Spleen (tissue), 11 donors: Measurements from ENCODE around the gene SEPTIN5. TPM values are rescaled to one million over a fixed set of nuclear protein-coding genes. Genes with fewer than 3 reads are reported as not detected.

Experiments used
- DNase-seq: peaks from one replicate; pipeline ENCODE4 v3.0.0-alpha.2; 2020
- H3K27ac ChIP-seq, 8 donors: fragments of 200-600 bp; sonication (generic) in 7 of 8; 1 replicate in 4 of 8; 2 replicates in 4 of 8; pipeline versions ENCODE4 v1.5.0 to v1.8.0; 2016 to 2021; ENCODE audit warnings: inconsistent platforms in 4 of 8, mild to moderate bottlenecking in 4 of 8, moderate library complexity in 1 of 8
- H3K27me3 ChIP-seq, 7 donors: fragments of 200-600 bp; sonication (generic) in 6 of 7; replicated peaks in 1 of 7; 1 replicate in 4 of 7; 2 replicates in 3 of 7; pipeline versions ENCODE4 v1.5.0 to v1.8.0; 2016 to 2021; ENCODE audit warnings: inconsistent platforms in 3 of 7, mild to moderate bottlenecking in 1 of 7
- H3K36me3 ChIP-seq, 6 donors: fragments of 200-600 bp; sonication (generic) in 5 of 6; 1 replicate in 4 of 6; 2 replicates in 2 of 6; pipeline versions ENCODE4 v1.5.0 to v1.8.0; 2016 to 2021; ENCODE audit warnings: inconsistent platforms in 2 of 6
- H3K4me1 ChIP-seq, 6 donors: fragments of 200-600 bp; sonication (generic) in 5 of 6; 1 replicate in 3 of 6; 2 replicates in 3 of 6; pipeline versions ENCODE4 v1.5.0 to v1.8.0; 2016 to 2021; ENCODE audit warnings: inconsistent platforms in 3 of 6
- H3K4me3 ChIP-seq, 8 donors: fragments of 200-600 bp; sonication (generic) in 7 of 8; 1 replicate in 4 of 8; 2 replicates in 4 of 8; pipeline versions ENCODE4 v1.5.0 to v1.8.0; 2016 to 2021; ENCODE audit warnings: inconsistent platforms in 4 of 8, mild to moderate bottlenecking in 4 of 8, moderate library complexity in 2 of 8
- H3K9me3 ChIP-seq, 8 donors: fragments of 200-600 bp; sonication (generic) in 7 of 8; 1 replicate in 4 of 8; 2 replicates in 4 of 8; pipeline versions ENCODE4 v1.5.0 to v1.8.0; 2016 to 2021; ENCODE audit warnings: inconsistent platforms in 4 of 8
- CTCF ChIP-seq, 11 experiments: fragments of 200-600 bp in 7 of 11; fragments of 450-650 bp in 4 of 11; sonication (generic) in 4 of 11; IDR thresholded peaks in 8 of 11; conservative IDR thresholded peaks in 3 of 11; 1 replicate in 7 of 11; 2 replicates in 4 of 11; pipeline versions ENCODE4 v1.4.0 to v1.8.0; 2016 to 2021; ENCODE audit warnings: antibody characterized with exemption in 11 of 11, inconsistent platforms in 4 of 11, mild to moderate bottlenecking in 1 of 11
- POLR2A ChIP-seq, 3 donors: fragments of 450-650 bp; IDR thresholded peaks; one replicate each; pipeline ENCODE4 v1.5.1; 2017; ENCODE audit warnings: antibody characterized with exemption in 3 of 3, mild to moderate bottlenecking in 1 of 3
- POLR2AphosphoS5 ChIP-seq, 3 donors: sonication (generic); formaldehyde crosslinking; IDR thresholded peaks; one replicate each; pipeline ENCODE4 v1.5.1; 2017; ENCODE audit warnings: antibody characterized with exemption in 3 of 3
- WGBS, 5 donors: extraction: QIAGEN DNeasy Blood & Tissue Kit in 3 of 5; methylation state at CpG; one replicate each; pipeline versions ENCODE4 v1.1.5 to v1.1.7; 2013 to 2018; 5-methylcytosine and 5-hydroxymethylcytosine counted together
- intact Hi-C: fragments of 100-400 bp; cut with DNase I; formaldehyde crosslinking; loops from one replicate; pipeline ENCODE4 v1.15.0; 2023; ENCODE audit warnings: low total_unique reads
- polyA plus RNA-seq, 3 donors: library from polyadenylated mRNA; stranded (reverse); fragments of 200-250 nt; gene quantifications; one replicate each; pipeline ENCODE4 v1.2.1, GENCODE V29; 2013
- total RNA-seq, 7 donors: library from RNA; depleted of rRNA in 3 of 7; stranded (reverse); fragments of >200 nt in 3 of 7; fragmentation: NEBNext Ultra II Directional in 4 of 7; extraction: Animal tissue kit (Norgen Biotek cat#: 25700) in 4 of 7; gene quantifications; one replicate each; pipeline versions ENCODE4 v1.1.0 to v1.2.1, GENCODE V29; 2016 to 2021
- donor health status: healthy with polysubstance abuse.
- donor health status: DM: no; HTN: no; CAD: no; lungs with moderate emphysema.
- donor health status: DM: no; HTN: no; CAD: no.
- donor health status: Bipolar disorder and iron deficiency.
- donor health status: healthy.
- donor health status: DM: no; HTN: no; CAD: no.
- donor health status: DM: yes; HTN: yes; CAD: no.

SEPTIN5 gene
- total and polyA plus RNA-seq, 10 donors = 4.0 to 19.2 (median 11.8) TPM

DNA sequence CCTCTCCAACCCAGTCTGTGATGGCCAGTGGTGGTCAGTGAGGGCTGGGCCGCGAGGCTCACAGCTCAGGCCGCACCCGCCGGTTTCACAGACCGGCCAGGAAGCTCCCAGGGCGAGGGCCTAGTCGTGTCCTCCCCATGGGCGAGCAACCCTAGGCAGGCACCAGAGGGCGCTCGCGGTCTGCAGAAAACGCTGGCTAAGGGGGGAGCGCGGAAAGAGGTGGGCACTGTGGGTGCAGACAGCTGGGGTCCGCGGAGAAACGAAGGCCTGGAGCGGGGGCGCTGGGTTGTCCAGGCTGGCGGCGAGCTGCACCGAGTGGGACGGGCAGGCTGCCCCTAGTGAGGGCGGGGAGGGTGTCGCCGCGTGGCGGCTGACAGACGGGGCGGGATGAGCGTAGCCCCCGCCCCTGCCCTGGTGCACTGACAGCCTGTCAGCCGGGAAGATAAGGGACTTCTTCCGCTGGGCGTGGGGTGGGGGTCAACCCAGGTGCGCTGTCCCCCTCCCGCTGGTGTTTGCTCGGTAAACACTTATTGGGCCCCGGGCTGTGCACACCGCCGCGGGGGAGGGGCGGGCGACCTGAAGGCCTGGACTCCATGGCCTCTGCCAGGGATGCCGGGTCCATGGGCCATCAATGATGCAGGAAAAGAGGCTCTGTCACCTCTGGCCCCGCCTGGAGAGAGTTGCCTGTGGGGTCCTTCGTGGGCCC lies 16.5 kb downstream of the SEPTIN5 start:
- Histone ChIP-seq H3K27ac (no peak overlapping the region), H3K27me3 (peaks cover 0 to 30% (median 6%) of the 10 kb centered on the region in 7 donors), H3K4me1 (peaks cover 0 to 13% (median 10%) of the 10 kb centered on the region in 6 donors), H3K36me3 (no peaks in the 10 kb centered on the region), H3K9me3 (no peaks in the 10 kb centered on the region), H3K4me3 (peak overlapping the region in 7 of 8 donors; percentile 15 to 60 (median 35))
- TF ChIP-seq CTCF (IDR thresholded peaks at IDR 0.05 in 8 of 11, conservative IDR thresholded peaks at IDR 0.05 in 3 of 11) = peak; percentile 90 to 99 (median 97)
- TF ChIP-seq POLR2AphosphoS5 (IDR thresholded peaks at IDR 0.05) = peak; percentile 36 to 66 (median 62)
- no peak for TF ChIP-seq POLR2A (IDR thresholded peaks at IDR 0.05)
- DNase-seq = peak; percentile 95
- intact Hi-C loops = loop anchor here (2.0 kb wide), 1 partner anchor 180 kb away; no protein-coding TSS in a partner anchor
- WGBS, 5 donors = 2 to 6% (median 4%) methylated on average over 19 to 48 of the region's 48 CpGs

DNA sequence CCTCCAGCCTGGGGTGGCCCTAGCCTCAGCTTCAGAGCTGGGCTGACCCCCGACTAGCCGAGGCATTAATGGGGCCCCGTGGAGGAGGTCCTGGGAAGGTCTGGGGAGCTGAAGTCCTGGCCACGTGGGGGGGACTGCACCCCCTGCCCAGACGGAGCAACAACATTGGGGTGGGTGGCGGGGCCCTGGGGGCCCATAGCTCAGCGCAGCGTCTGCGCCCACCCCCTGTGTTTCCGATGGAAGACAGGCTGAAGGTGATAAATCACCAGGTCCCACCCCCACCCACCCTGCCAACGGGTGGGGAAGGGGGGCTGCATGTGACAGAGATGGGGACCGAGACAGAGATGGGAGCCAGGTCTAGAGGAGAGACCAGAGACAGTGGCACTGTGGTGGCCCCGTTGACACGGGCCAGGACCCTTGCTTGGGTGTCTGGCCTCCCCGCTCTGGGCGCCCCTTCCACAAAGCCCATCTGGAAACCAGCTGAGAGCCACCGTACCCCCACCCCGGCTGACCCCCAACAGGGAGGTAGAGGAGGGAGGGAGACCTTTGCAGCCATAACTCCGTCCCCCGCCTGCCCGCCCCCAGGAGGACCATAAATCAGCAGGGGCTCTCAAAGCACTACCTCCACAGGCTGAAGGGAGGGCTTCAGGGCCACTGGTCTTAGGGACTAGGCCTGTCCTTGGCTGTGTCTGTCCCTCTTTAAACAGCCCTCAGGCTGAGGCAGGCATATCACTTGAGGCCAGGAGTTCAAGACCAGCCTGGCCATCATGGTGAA lies 17.2 kb downstream of the SEPTIN5 start:
- H3K4me3 ChIP-seq = peak overlapping the region in 1 of 8 donors; percentile 15
- H3K27me3 ChIP-seq = peaks cover 0 to 30% (median 6%) of the 10 kb centered on the region in 7 donors
- 53 to 68% (median 62%) methylated on average over 13 to 21 of the region's 21 CpGs for WGBS, 5 donors
- no peaks in the 10 kb centered on the region for H3K9me3 ChIP-seq
- DNase-seq = no peak
- intact Hi-C loops = loop anchor here (2.0 kb wide), 1 partner anchor 179 kb away; no protein-coding TSS in a partner anchor
- no peaks in the 10 kb centered on the region for H3K36me3 ChIP-seq
- no peak overlapping the region for H3K27ac ChIP-seq
- TF ChIP-seq CTCF (IDR thresholded peaks at IDR 0.05 in 8 of 11, conservative IDR thresholded peaks at IDR 0.05 in 3 of 11) (no peak), POLR2A (IDR thresholded peaks at IDR 0.05) (no peak), POLR2AphosphoS5 (IDR thresholded peaks at IDR 0.05) (no peak)
- peaks cover 0 to 13% (median 10%) of the 10 kb centered on the region in 6 donors for H3K4me1 ChIP-seq

DNA sequence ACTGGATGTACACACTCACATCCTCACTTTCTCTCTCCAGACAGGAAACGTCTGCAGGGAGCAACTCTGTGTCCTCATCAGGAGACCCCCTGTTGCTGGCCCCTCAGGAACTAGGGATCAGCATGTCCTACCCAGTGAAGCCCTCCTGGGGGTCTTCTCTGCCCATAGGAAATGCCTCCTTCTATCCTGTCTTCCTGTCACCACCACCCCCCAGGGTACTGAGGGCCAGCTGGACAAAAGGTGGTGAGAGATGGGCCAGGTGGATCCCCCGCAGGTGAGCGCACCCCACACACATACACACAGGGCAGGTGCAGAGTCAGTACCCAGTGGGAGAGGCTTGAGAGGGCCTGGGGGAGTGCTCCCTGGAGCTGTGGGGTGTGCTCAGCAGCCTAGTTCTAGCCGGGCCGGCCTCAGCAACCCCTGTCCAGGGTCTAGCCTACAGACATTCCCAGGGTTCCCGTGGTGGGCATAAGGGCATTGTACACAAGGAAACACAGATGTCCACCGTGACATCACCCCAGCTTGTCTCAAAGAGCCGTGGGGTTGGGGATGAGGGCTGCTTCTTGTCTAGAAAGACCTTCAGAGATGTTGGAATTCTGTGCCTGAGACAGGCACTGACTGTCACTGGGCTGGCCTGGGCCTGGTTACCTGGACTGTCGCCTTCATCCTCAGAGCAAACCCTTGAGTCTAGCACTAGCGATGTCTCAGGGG lies 18.3 kb downstream of the SEPTIN5 start:
- H3K4me1 ChIP-seq = peaks cover 0 to 13% (median 10%) of the 10 kb centered on the region in 6 donors
- 86 to 98% (median 90%) methylated on average over 5 to 10 of the region's 10 CpGs for WGBS, 5 donors
- no peak overlapping the region for H3K4me3 ChIP-seq
- intact Hi-C loops = no loop called here
- no peaks in the 10 kb centered on the region for H3K9me3 ChIP-seq
- DNase-seq = no peak
- TF ChIP-seq POLR2A (IDR thresholded peaks at IDR 0.05) = no peak
- no peak for TF ChIP-seq POLR2AphosphoS5 (IDR thresholded peaks at IDR 0.05)
- no peak overlapping the region for H3K27ac ChIP-seq
- H3K27me3 ChIP-seq = peaks cover 0 to 30% (median 6%) of the 10 kb centered on the region in 7 donors
- H3K36me3 ChIP-seq = no peaks in the 10 kb centered on the region

DNA sequence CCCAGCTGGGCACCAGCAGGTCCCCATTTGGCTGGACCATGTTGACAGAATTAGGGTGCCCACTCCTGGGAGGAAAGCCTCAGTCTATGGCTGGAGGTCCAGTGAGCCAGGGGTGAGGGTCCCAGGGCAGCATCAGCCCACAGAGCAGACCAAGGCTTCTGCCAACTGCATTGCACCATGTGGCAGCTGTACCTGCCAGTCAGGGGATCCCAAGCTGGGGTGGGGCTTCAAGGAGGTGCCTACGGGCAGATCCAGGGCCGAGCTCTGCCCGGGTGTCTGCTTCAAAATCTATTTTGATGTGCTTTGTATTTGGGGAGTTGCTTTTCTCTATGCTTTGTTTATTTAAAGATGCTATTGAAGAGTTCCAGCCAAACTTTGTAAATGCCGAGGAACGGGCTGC lies 19.5 kb downstream of the SEPTIN5 start:
- H3K36me3 ChIP-seq = no peaks in the 10 kb centered on the region
- peaks cover 0 to 23% (median 6%) of the 10 kb centered on the region in 7 donors for H3K27me3 ChIP-seq
- no peak overlapping the region for H3K4me3 ChIP-seq
- no peak overlapping the region for H3K27ac ChIP-seq
- 80 to 95% (median 84%) methylated on average over 5 of the region's 5 CpGs for WGBS, 5 donors
- intact Hi-C loops = no loop called here
- TF ChIP-seq POLR2AphosphoS5 (IDR thresholded peaks at IDR 0.05) (no peak), CTCF (IDR thresholded peaks at IDR 0.05 in 8 of 11, conservative IDR thresholded peaks at IDR 0.05 in 3 of 11) (no peak), POLR2A (IDR thresholded peaks at IDR 0.05) (no peak)
- no peaks in the 10 kb centered on the region for H3K9me3 ChIP-seq
- DNase-seq = no peak
- H3K4me1 ChIP-seq = peaks cover 0 to 13% (median 10%) of the 10 kb centered on the region in 6 donors
